Inflammatory macrophage (primary cell): ENCODE results near the gene SLC4A2.
"Not testable (repeated sequence)": the region's sequence is repeated elsewhere in the genome, so short reads cannot be mapped to it uniquely, and the experiment has no call there.

Experiments used
- DNase-seq, 2 donors: peaks; one replicate each; pipeline ENCODE4 v3.0.0-alpha.2; 2020 to 2022
- total RNA-seq, 18 experiments: gene quantifications; one replicate each; lab custom pipeline; 2026; ENCODE audit warnings: mixed read lengths in 6 of 18, inconsistent platforms in 2 of 18; lab: John Stamatoyannopoulos, UW

SLC4A2 gene, protein sequence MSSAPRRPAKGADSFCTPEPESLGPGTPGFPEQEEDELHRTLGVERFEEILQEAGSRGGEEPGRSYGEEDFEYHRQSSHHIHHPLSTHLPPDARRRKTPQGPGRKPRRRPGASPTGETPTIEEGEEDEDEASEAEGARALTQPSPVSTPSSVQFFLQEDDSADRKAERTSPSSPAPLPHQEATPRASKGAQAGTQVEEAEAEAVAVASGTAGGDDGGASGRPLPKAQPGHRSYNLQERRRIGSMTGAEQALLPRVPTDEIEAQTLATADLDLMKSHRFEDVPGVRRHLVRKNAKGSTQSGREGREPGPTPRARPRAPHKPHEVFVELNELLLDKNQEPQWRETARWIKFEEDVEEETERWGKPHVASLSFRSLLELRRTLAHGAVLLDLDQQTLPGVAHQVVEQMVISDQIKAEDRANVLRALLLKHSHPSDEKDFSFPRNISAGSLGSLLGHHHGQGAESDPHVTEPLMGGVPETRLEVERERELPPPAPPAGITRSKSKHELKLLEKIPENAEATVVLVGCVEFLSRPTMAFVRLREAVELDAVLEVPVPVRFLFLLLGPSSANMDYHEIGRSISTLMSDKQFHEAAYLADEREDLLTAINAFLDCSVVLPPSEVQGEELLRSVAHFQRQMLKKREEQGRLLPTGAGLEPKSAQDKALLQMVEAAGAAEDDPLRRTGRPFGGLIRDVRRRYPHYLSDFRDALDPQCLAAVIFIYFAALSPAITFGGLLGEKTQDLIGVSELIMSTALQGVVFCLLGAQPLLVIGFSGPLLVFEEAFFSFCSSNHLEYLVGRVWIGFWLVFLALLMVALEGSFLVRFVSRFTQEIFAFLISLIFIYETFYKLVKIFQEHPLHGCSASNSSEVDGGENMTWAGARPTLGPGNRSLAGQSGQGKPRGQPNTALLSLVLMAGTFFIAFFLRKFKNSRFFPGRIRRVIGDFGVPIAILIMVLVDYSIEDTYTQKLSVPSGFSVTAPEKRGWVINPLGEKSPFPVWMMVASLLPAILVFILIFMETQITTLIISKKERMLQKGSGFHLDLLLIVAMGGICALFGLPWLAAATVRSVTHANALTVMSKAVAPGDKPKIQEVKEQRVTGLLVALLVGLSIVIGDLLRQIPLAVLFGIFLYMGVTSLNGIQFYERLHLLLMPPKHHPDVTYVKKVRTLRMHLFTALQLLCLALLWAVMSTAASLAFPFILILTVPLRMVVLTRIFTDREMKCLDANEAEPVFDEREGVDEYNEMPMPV
- 47.7 to 211 (median 119) reads per million in 18 experiments for total RNA-seq

DNA sequence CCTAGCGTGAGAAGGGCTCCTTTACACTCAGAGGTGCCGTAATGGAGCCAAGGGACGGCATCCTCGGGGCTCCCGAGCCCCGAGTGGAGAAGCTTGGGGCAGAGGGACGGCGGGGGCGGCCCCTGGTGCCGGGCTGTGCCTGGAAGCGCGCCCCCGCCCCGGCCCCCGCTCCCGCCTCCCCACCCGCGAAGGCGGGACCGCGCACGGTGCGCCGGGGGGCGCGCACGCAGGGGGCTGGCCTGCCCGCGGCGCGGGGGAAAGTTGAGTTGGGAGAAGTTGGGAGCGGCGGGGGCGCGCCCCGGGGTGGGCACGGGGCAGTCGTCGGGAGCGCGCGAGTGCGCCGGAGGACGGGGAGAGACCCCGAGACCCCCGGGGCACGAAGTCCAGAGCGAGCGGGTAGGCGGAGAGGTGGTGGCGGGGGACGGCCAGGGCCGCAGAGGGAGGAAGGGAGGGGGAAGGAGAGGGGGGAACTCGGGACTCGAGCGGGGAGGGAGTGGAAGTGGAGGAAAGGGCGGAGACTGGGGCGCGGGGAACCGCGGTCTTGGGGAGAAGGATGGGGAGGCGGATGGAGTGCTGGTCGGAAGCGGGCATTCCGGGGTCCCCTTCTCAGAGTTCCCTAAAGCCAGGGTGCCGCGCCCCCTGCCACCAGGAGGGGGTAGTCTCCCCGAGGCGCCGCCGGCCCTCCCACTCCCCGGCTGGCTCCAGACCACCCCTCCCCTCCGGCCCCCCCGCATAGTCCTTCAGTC, at the start of gene SLC4A2:
Gene SLC4A2, plus strand, starts transcription at position 223 of the 746 bp plus-strand sequence. CDS start 2,399 bp downstream, outside the sequence.
- DNase-seq = peak; percentile 57 to 62

GRCh38 chr7:151010037-151010306, 49.4 kb upstream of the SLC4A2 start:
- no peak for DNase-seq

GRCh38 chr7:151010307-151011096, 48.9 kb upstream of the SLC4A2 start:
- DNase-seq = peak; percentile 60 to 66

DNA sequence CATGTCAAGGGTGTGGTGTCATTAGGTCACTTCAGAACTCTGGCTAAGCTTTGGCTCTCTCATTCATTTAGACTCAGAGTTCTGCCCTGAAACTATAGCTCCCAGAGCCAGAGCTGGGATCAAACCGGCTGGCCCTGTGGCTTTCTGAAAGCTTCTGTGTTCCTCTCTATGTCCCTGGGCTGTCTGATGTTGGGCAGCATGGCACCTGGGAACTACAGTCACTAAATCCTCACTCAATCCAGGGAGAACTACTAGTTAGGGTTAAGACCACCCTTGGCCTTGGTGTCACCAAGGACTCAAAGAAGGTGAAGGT, 48.3 kb upstream of the SLC4A2 start:
- peak; percentile 36 to 69 for DNase-seq

- not testable (repeated sequence) for DNase-seq
Observed at GRCh38 chr7:151011616-151012015, 47.8 kb upstream of the SLC4A2 start.

DNA sequence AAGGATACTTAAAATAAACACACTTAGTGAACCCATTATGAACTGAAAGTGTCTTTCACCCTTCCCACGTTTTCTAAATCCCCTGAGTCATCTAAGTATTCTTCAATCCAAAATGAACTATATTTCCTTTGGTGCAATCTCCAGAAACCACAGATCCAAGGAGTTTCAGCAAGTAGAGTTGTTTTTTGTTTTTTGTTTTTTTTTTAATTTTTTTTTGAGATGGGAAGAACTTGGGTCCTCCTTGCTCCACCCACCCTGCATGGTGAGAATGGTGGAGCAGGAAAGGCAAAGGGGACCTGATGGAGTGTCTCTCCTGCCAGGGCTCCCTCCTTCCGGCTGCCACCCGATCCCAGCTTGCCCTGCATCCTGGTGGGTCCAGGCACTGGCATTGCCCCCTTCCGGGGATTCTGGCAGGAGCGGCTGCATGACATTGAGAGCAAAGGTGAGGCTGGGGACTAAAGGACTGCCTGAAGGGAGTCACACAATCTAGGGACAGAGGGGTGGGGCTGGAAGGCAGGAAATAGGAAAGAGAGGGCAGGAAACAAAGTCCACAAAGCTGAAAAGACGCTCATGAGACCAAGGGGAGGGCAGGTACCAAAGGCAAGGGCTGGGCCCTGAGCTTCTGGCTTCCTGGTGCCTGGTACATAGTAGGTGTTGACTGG, 47.2 kb upstream of the SLC4A2 start:
- DNase-seq = no peak

DNA sequence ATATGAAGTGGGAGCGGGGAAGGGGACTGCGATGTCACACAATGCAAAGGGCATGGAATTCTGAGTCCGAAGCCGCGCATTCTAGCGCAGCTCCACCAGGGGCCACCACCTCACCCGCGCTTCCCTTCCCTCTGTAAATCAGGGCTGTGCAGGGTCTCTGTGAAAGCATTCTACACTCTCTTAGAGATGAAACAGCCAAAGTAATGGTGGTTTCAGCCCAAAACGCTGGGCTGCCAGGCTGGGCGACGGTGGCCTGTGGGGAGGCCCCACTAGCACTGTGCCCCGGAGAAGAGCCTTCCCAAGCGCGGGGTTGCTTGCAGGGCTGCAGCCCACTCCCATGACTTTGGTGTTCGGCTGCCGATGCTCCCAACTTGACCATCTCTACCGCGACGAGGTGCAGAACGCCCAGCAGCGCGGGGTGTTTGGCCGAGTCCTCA, 46.5 kb upstream of the SLC4A2 start:
- no peak for DNase-seq

GRCh38 chr7:151013356-151013732, 46.0 kb upstream of the SLC4A2 start:
- DNase-seq = no peak

- DNase-seq = peak; percentile 54 to 73
Observed at GRCh38 chr7:151013733-151014497, 45.5 kb upstream of the SLC4A2 start.

DNA sequence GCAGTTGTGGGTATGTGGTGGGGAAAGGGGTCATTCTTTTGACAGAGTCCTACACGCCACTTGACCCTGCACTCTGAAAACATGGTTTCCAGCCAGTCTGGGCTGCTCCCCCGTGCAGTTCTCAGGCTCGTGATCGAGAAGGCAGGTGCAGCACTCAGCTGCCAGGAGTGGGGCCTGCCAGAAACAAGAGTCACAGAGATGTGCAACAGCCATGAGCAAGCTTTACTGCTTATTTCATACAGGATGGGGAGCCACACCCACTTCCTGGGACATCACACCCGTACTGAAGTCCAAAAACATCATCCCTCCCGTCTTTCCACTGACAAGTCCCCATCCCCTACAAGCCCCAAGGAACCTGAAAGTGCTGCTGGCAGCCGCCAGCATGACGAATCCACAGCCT, 44.4 kb upstream of the SLC4A2 start:
- DNase-seq = peak in 1 of 2 donors; percentile 31

DNA sequence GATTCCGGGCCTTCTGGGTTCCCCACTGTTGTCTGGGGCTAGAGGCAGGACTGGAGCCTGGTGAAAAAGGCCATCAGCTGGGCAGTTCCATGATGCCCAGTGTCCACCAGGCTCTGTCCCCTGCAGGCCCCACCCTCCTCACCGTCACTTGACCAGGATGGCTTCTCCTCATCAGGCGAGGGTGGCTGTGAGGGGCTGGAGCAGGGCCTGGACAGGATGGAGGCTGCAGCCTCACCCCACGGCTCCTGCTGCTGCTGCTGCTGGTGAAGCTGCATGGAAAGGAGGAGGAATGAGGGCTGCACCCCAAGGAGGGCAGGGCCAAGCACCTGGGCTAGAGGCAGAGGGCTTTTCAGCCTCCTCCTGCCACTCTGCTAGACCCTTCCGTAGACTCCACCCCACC, 43.4 kb upstream of the SLC4A2 start:
- DNase-seq = no peak

- no peak for DNase-seq
Observed at GRCh38 chr7:151016505-151016904, 42.9 kb upstream of the SLC4A2 start.

GRCh38 chr7:151016942-151017341, 42.4 kb upstream of the SLC4A2 start:
- no peak for DNase-seq

DNA sequence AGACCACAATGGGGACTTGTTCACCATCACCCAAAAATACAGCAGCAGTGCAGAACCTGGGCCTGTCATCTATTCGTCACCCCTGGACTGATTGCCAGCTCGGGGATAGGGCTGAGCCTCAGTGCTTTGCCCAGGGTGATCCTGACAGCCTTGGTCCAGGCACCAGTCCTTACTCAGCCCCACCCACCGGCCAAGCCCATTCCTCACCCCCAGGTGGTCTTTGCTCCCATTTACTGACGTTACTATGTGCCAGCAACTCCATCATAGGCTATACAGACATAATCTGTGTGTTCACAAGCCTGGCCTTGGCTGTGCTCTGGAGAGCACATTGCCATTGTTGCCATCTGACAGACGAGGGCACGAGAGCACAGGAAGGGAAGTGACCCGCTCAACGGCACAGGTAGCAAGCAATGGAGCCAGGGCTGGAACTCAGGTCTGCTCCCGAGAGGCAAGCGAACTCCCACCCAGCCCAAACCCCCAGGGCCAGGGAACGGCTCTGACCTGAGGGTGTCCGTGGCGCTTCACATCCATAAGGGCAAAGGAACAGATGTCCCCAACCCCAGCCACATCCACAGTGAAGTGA, 41.9 kb upstream of the SLC4A2 start:
- DNase-seq = no peak

GRCh38 chr7:151017953-151018420, 41.4 kb upstream of the SLC4A2 start:
- peak; percentile 37 to 44 for DNase-seq

GRCh38 chr7:151018421-151019129, 40.8 kb upstream of the SLC4A2 start:
- DNase-seq = no peak

- no peak for DNase-seq
Observed at GRCh38 chr7:151019130-151019447, 40.3 kb upstream of the SLC4A2 start.

GRCh38 chr7:151020231-151020630, 39.2 kb upstream of the SLC4A2 start:
- DNase-seq = no peak

DNA sequence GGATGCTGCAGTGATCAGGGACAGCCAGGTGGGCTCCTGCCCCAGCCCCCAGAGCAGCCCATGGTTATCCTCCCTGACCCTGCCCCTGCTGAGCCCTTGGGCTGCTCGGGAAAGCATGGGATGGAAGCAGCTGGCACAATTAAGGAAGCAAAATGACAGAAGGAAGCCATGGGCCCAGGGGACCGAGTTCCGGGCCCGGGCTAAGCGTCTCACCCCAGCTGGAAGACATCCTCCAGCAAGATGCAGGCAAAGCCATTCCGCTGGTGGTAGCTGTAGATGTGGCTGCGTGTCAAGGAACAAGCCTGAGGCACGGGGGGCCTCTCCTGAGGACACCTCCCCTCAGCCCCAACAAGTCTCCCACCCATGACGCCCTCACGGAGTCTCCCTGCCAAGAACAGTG, 36.2 kb upstream of the SLC4A2 start:
- DNase-seq = no peak
